ENCODE measurements around the gene NT5DC1.
A peak's percentile ranks its signal among the peaks of the same experiment; 100 is the strongest.

The NT5DC1 gene

GRCh38 chr6:116189472-116189871 is 88.8 kb downstream of the NT5DC1 start:
- Mint-ChIP-seq H3K27ac (no peak overlapping the region), H3K4me1 (no peaks in the 10 kb centered on the region), H3K4me3 (no peak overlapping the region), H3K9me3 (peaks cover 5 to 13% of the 10 kb centered on the region in 2 donors), H3K27me3 (no peaks in the 10 kb centered on the region)
- ATAC-seq (no peak), DNase-seq (no peak)

GRCh38 chr6:116190550-116190949 is 89.9 kb downstream of the NT5DC1 start:
- peaks cover 0 to 7% of the 10 kb centered on the region in 2 donors for H3K9me3 Mint-ChIP-seq
- DNase-seq, result no peak
- H3K27me3 Mint-ChIP-seq, result no peaks in the 10 kb centered on the region
- H3K4me1 Mint-ChIP-seq, result no peaks in the 10 kb centered on the region
- no peak for ATAC-seq
- no peak overlapping the region for H3K27ac Mint-ChIP-seq
- H3K4me3 Mint-ChIP-seq, result no peak overlapping the region

- Mint-ChIP-seq H3K27me3 (no peaks in the 10 kb centered on the region), H3K9me3 (no peaks in the 10 kb centered on the region), H3K27ac (no peak overlapping the region), H3K4me1 (no peaks in the 10 kb centered on the region), H3K4me3 (no peak overlapping the region)
- ATAC-seq (no peak), DNase-seq (no peak)
Observed at GRCh38 chr6:116191881-116192280, 91.2 kb downstream of the NT5DC1 start.

GRCh38 chr6:116192786-116193185 is 92.1 kb downstream of the NT5DC1 start:
- no peak overlapping the region for H3K4me3 Mint-ChIP-seq
- H3K4me1 Mint-ChIP-seq, result no peaks in the 10 kb centered on the region

GRCh38 chr6:116196841-116197240 is 96.2 kb downstream of the NT5DC1 start:
- H3K4me1 Mint-ChIP-seq, result peaks cover 6% of the 10 kb centered on the region
- no peak overlapping the region for H3K4me3 Mint-ChIP-seq
- ATAC-seq (no peak), DNase-seq (no peak)
- H3K27ac Mint-ChIP-seq, result no peak overlapping the region
- H3K27me3 Mint-ChIP-seq, result no peaks in the 10 kb centered on the region
- no peaks in the 10 kb centered on the region for H3K9me3 Mint-ChIP-seq

More at GRCh38 chr6:116192786-116193185, 92.1 kb downstream of the NT5DC1 start:
- Mint-ChIP-seq H3K27me3 (no peaks in the 10 kb centered on the region), H3K9me3 (no peaks in the 10 kb centered on the region), H3K27ac (no peak overlapping the region)
- ATAC-seq, result no peak
- no peak for DNase-seq

- Mint-ChIP-seq H3K4me3 (no peak overlapping the region), H3K27ac (no peak overlapping the region), H3K9me3 (no peaks in the 10 kb centered on the region), H3K27me3 (no peaks in the 10 kb centered on the region), H3K4me1 (peaks cover 6% of the 10 kb centered on the region)
- DNase-seq (no peak), ATAC-seq (no peak)
Observed at GRCh38 chr6:116200619-116201249, 100.1 kb downstream of the NT5DC1 start.

GRCh38 chr6:116201538-116201937 is 100.9 kb downstream of the NT5DC1 start:
- Mint-ChIP-seq H3K4me1 (peaks cover 6% of the 10 kb centered on the region), H3K27ac (no peak overlapping the region), H3K4me3 (no peak overlapping the region), H3K27me3 (no peaks in the 10 kb centered on the region), H3K9me3 (no peaks in the 10 kb centered on the region)
- no peak for ATAC-seq
- no peak for DNase-seq

GRCh38 chr6:116205281-116205680 is 104.6 kb downstream of the NT5DC1 start:
- H3K27me3 Mint-ChIP-seq, result no peaks in the 10 kb centered on the region
- H3K9me3 Mint-ChIP-seq, result no peaks in the 10 kb centered on the region
- H3K27ac Mint-ChIP-seq, result no peak overlapping the region
- H3K4me1 Mint-ChIP-seq, result peaks cover 6% of the 10 kb centered on the region
- ATAC-seq, result no peak
- DNase-seq, result no peak
- H3K4me3 Mint-ChIP-seq, result no peak overlapping the region

GRCh38 chr6:116206231-116206903 is 105.7 kb downstream of the NT5DC1 start:
- Mint-ChIP-seq H3K4me3 (no peak overlapping the region), H3K4me1 (no peaks in the 10 kb centered on the region)

GRCh38 chr6:116208056-116208785 is 107.6 kb downstream of the NT5DC1 start:
- ATAC-seq (no peak), DNase-seq (no peak)
- no peak overlapping the region for H3K27ac Mint-ChIP-seq
- H3K4me3 Mint-ChIP-seq, result no peak overlapping the region
- no peaks in the 10 kb centered on the region for H3K4me1 Mint-ChIP-seq
- no peaks in the 10 kb centered on the region for H3K9me3 Mint-ChIP-seq
- H3K27me3 Mint-ChIP-seq, result no peaks in the 10 kb centered on the region

More at GRCh38 chr6:116206231-116206903, 105.7 kb downstream of the NT5DC1 start:
- Mint-ChIP-seq H3K27me3 (no peaks in the 10 kb centered on the region), H3K9me3 (no peaks in the 10 kb centered on the region), H3K27ac (no peak overlapping the region)
- ATAC-seq (peak; percentile 66), DNase-seq (no peak)

GRCh38 chr6:116210316-116210715 is 109.7 kb downstream of the NT5DC1 start:
- Mint-ChIP-seq H3K9me3 (no peaks in the 10 kb centered on the region), H3K4me3 (no peak overlapping the region), H3K27ac (no peak overlapping the region), H3K4me1 (no peaks in the 10 kb centered on the region), H3K27me3 (no peaks in the 10 kb centered on the region)
- DNase-seq (no peak), ATAC-seq (no peak)

GRCh38 chr6:116210750-116211425 is 110.2 kb downstream of the NT5DC1 start:
- Mint-ChIP-seq H3K4me3 (no peak overlapping the region), H3K9me3 (no peaks in the 10 kb centered on the region), H3K27me3 (no peaks in the 10 kb centered on the region), H3K4me1 (no peaks in the 10 kb centered on the region), H3K27ac (no peak overlapping the region)
- ATAC-seq (no peak), DNase-seq (no peak)

- no peaks in the 10 kb centered on the region for H3K9me3 Mint-ChIP-seq
- no peak for DNase-seq
- no peak for ATAC-seq
- H3K4me3 Mint-ChIP-seq, result no peak overlapping the region
- H3K4me1 Mint-ChIP-seq, result no peaks in the 10 kb centered on the region
- no peaks in the 10 kb centered on the region for H3K27me3 Mint-ChIP-seq
- no peak overlapping the region for H3K27ac Mint-ChIP-seq
Observed at GRCh38 chr6:116214681-116215080, 114.0 kb downstream of the NT5DC1 start.

GRCh38 chr6:116215414-116215813 is 114.8 kb downstream of the NT5DC1 start:
- no peak for DNase-seq
- no peaks in the 10 kb centered on the region for H3K4me1 Mint-ChIP-seq

GRCh38 chr6:116217069-116217468 is 116.4 kb downstream of the NT5DC1 start:
- no peaks in the 10 kb centered on the region for H3K9me3 Mint-ChIP-seq
- H3K4me3 Mint-ChIP-seq, result no peak overlapping the region
- DNase-seq, result no peak
- no peaks in the 10 kb centered on the region for H3K27me3 Mint-ChIP-seq
- H3K27ac Mint-ChIP-seq, result peak overlapping the region; percentile 69 to 88
- H3K4me1 Mint-ChIP-seq, result no peaks in the 10 kb centered on the region
- ATAC-seq, result peak; percentile 60

More at GRCh38 chr6:116215414-116215813, 114.8 kb downstream of the NT5DC1 start:
- no peak overlapping the region for H3K27ac Mint-ChIP-seq
- H3K9me3 Mint-ChIP-seq, result no peaks in the 10 kb centered on the region
- ATAC-seq, result no peak
- H3K4me3 Mint-ChIP-seq, result no peak overlapping the region
- H3K27me3 Mint-ChIP-seq, result no peaks in the 10 kb centered on the region
